ENCODE measurements around the gene GATA3.

The GATA3 gene

DNA sequence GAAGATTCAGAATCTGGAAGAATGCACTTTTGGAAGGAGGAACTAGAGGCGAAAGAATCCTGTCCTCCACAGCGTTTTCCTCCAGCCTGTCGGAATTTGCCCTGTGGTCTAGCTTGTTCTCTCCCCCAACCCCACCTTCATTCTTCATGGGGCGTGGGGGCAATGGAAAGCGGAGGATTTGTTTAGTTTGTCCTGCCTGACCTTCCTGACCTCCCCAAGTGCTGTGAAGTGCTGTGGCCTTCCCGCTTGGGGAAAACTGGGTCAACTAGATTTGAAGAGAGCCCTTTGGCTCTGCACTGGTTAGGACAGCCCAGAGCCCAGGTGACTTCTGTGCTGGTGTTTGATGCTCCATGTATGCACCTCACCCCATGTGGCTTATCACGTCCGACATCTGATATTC is 49.1 kb downstream of the GATA3 start:
- no peak for DNase-seq

- no peak for DNase-seq
These were observed 49.5 kb downstream of the GATA3 start for GRCh38 chr10:8104005-8104404.

GRCh38 chr10:8104721-8105120 is 50.2 kb downstream of the GATA3 start:
- DNase-seq, result no peak

- DNase-seq, result no peak
These were observed 51.4 kb downstream of the GATA3 start for GRCh38 chr10:8105932-8106331.

DNA sequence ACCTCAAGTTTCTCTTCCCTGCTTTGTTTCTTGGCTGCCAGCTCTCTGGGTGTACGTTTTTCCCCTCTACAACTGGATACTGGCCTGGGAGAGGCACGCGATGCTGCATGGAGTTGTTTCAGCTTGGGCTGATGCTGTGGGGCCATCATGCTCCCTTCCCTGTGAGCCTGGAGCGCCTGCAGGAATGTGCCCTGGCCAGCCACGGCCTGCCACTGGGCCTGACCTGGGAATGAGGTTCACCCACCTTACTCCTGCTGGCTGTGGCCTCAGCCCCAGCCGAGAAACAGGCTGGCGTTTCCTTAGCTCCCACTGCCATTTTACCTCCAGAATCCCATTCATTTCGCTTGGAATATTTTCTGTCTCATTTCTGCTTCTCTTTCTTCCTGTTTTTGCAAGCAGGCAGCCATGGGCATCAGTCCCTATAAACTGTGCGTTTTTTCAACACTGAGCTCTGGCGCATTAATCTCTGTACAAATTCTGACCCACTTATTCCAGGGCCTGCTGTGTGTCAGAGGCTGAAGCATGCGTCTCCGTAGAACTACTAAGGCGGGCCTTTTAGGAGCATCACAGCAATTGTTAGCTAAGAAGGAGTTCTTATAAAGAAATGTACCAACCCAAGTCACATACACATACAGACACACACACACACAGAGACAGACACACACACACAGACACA is 57.9 kb downstream of the GATA3 start:
- DNase-seq, result no peak

GRCh38 chr10:8112942-8113442 is 58.5 kb downstream of the GATA3 start:
- no peak for DNase-seq

DNA sequence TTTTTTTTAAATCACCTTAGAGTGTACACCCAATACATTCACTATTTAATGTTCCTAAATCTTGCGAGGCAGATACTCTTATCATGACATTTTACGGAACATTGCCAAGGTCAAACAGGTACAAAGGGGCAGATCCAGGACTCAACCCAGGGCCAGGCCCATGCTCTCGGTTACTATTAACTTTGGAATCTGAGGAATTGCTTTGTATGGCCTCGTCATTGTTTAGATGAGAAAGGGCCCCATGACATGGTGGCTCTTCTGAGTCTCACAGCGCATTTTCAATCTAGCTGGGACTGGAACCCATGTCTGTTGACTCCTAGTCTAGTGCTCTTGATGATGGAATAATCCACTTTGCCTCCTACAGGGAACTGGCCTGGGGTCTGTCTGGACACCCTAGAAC is 59.1 kb downstream of the GATA3 start:
- DNase-seq, result no peak

GRCh38 chr10:8114741-8115617 is 60.5 kb downstream of the GATA3 start:
- no peak for DNase-seq

- DNase-seq, result no peak
These were observed 61.1 kb downstream of the GATA3 start for GRCh38 chr10:8115618-8115980.

DNA sequence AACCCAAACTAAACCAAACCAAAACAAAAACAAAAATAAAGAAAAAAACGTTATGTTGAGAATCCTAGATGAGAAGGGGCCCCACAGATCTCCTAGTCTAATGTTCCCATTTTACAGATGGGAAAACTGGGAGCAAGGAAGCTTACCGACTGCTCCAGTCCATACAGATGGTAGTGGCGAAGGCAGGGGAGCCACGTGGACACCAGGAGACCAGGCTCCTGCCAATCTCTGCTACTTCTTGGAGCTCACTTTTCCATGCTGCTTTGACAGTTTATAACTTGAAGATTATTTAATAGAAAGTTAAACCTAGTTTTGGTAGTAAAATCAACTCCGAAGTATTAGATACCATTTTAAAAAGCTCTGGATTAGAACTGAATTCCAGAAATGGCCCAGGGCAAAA is 62.0 kb downstream of the GATA3 start:
- DNase-seq, result no peak

DNA sequence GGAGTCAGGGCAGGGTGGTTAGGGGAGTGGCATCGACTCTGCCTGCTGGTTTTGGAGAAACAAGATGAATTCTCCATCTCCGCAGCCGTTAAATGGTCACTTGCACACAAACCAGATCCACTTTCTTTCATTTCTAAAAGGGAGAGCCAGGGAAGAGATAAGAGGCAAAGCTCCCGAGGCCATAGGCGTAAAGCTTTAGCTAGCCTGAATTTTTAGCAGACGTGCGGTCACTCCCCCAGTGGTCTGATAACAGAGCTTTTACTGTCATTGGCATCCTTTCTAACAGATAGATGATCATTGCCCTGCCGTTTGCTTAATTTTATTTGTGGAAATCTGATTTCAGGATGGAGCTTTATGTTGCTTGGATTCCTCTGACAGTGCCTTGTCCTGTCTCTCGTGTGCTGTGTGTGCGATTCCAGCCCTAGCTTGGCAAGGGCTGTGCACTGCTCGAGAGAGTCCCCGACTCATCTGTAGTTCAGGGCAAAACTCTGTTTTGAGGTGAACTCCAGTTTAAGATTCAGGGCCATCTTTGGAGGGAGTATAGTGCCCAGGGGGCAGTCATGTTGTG is 62.5 kb downstream of the GATA3 start:
- DNase-seq, result no peak

DNA sequence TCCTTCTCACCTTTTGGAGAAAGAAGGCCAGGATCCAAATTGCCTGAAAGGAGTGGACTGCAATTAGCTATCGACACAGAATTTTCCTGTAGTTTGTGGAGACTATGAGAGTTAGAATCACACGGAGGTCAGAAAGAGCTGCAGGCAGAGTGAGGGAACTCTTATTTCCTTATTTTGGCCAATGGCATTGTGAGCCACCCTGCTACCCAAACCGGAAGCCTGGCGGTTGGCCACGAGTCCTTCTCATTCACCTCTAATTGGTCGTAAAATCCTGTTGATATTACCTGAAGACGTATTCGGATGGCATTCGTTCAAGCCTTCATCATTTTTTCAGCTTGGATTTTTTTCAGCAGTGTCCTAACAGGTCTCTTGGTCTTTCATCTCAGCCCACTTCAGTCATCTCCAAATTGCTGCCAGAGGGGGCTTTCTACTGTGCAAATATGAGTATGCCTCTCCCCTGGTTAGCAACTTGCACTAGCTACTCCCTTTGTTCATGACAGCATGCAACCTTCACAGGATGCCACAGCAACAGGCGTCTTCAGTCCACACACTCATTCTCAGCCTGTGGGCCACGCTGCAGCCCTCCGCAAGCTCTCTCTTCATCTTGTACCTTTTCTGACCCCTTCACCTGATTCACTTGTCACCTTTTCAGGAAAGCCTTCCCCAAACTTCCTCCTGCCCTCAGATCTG is 66.9 kb downstream of the GATA3 start:
- DNase-seq, result no peak

- DNase-seq, result no peak
These were observed 68.3 kb downstream of the GATA3 start for GRCh38 chr10:8122611-8123369.

GRCh38 chr10:8124436-8124835 is 69.9 kb downstream of the GATA3 start:
- no peak for DNase-seq
